ENCODE results near the gene NRIP1.

DNA sequence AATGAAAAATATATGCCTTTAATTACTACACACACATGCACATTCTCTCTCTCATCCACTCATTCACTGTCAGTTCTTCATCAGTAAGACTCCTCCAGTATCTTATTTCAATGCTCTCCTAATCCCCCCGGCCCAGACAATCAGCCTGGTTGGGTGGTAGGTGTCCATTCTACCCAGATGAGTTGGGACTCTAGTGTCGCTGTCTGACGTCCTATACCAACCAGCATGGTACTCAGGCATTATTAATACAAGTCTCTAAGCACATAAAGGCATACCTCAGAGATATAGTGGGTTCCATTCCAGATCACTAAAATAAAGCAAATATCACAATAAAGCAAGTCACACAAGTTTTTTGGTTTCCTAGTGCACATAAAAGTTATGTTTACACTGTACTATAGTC is 19.8 kb downstream of the NRIP1 start:
- TF ChIP-seq NR2F2 (IDR thresholded peaks at IDR 0.05; ENCODE audit: borderline replicate concordance, low read depth) (no peak), SP1 (IDR thresholded peaks at IDR 0.05) (no peak), SP1 (CRISPR knock-in tag; IDR thresholded peaks at IDR 0.05) (no peak)
- TF ChIP-seq, protein P1, sequence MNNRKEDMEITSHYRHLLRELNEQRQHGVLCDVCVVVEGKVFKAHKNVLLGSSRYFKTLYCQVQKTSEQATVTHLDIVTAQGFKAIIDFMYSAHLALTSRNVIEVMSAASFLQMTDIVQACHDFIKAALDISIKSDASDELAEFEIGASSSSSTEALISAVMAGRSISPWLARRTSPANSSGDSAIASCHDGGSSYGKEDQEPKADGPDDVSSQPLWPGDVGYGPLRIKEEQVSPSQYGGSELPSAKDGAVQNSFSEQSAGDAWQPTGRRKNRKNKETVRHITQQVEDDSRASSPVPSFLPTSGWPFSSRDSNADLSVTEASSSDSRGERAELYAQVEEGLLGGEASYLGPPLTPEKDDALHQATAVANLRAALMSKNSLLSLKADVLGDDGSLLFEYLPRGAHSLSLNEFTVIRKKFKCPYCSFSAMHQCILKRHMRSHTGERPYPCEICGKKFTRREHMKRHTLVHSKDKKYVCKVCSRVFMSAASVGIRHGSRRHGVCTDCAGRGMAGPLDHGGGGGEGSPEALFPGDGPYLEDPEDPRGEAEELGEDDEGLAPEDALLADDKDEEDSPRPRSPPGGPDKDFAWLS (CRISPR knock-in tag; IDR thresholded peaks at IDR 0.05; ENCODE audit: borderline replicate concordance), result no peak

Data from HepG2 (cell line).